ENCODE results near the gene TMED4. TPM values are rescaled to one million over a fixed set of nuclear protein-coding genes. Genes with fewer than 3 reads are reported as not detected.

TMED4 gene
- total RNA-seq, 1 donor from 2014 or later: 90.7 TPM

DNA sequence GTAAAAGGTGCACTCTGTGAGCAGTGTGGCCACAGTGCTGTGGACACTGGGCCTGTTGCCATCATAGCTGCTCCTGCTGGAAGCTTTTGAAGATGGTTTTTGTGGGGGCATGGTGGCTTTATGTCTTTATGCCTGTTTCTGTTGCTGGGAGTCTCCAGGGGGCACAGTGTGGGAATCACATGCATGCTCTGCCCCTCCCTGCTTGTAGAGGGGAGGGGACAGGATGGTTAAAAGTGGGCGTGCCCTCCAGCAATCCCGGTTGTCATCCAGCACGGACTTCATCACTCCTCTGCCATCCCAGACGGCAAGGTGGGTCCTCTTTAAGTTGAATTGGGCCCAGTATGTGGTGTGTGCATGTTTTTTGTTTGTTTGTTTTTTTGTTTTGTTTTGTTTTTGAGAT, 44.6 kb upstream of the TMED4 start:
- H3K27me3 Mint-ChIP-seq (ENCODE audit: unreplicated experiment): no peaks in the 10 kb centered on the region
- H3K9me3 Mint-ChIP-seq (ENCODE audit: unreplicated experiment): peaks cover 1% of the 10 kb centered on the region
- H3K36me3 Mint-ChIP-seq (ENCODE audit: unreplicated experiment): no peaks in the 10 kb centered on the region
- H3K4me1 Mint-ChIP-seq (ENCODE audit: low read depth, unreplicated experiment): peaks cover 16% of the 10 kb centered on the region
- no peak overlapping the region for H3K27ac Mint-ChIP-seq (ENCODE audit: unreplicated experiment)
- TF ChIP-seq, protein P1, sequence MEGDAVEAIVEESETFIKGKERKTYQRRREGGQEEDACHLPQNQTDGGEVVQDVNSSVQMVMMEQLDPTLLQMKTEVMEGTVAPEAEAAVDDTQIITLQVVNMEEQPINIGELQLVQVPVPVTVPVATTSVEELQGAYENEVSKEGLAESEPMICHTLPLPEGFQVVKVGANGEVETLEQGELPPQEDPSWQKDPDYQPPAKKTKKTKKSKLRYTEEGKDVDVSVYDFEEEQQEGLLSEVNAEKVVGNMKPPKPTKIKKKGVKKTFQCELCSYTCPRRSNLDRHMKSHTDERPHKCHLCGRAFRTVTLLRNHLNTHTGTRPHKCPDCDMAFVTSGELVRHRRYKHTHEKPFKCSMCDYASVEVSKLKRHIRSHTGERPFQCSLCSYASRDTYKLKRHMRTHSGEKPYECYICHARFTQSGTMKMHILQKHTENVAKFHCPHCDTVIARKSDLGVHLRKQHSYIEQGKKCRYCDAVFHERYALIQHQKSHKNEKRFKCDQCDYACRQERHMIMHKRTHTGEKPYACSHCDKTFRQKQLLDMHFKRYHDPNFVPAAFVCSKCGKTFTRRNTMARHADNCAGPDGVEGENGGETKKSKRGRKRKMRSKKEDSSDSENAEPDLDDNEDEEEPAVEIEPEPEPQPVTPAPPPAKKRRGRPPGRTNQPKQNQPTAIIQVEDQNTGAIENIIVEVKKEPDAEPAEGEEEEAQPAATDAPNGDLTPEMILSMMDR (IDR thresholded peaks at IDR 0.05; ENCODE audit: partially characterized antibody, unreplicated experiment): no peak
- H3K4me3 Mint-ChIP-seq (ENCODE audit: unreplicated experiment): no peak overlapping the region
- no peak for DNase-seq

DNA sequence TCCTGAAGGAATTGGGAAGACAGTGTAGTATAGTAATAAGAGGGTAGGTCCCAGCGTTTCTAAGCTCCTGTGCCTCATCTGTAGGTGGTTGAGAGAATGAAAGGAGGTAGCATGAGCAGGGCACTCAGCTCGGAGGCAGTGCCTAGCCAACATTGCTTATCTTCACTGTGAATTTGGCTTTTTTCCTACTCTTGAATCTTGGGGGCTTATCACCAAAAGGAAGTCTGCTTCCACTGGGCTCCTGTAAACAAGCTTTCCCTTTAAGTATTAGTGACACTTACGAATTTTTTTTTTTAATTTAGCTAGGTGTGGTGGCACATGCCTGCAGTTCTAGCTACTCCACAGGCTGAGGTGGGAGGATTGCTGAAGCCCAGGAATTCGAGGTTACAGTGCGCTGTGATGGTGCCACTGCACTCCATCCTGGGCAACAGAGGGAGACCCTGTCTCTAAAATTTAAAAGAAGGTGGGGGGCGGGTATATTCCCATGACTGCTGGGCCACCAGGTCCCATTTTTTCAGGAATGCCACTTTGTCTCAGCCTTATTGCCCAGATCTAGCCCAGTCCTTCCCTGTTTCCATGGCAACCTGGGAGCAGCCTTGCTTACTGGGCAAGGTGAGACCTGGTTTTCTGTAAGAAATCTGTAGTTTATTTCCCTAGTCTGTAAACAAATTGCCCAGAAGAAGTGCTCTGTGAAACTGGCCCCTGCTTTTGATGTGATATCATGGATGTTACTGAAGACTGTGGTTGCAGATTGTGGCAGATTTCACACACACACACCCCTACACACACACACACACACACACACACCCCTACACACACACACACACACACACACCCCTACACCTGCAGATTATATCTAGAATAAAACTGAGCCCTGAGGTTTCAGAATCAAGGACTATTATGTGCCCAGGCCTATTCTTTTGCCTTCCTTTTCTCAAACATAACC, 43.8 kb upstream of the TMED4 start:
- no peaks in the 10 kb centered on the region for H3K27me3 Mint-ChIP-seq (ENCODE audit: unreplicated experiment)
- DNase-seq: no peak
- H3K4me1 Mint-ChIP-seq (ENCODE audit: low read depth, unreplicated experiment): peaks cover 16% of the 10 kb centered on the region
- peaks cover 1% of the 10 kb centered on the region for H3K9me3 Mint-ChIP-seq (ENCODE audit: unreplicated experiment)
- no peak overlapping the region for H3K27ac Mint-ChIP-seq (ENCODE audit: unreplicated experiment)
- no peak overlapping the region for H3K4me3 Mint-ChIP-seq (ENCODE audit: unreplicated experiment)
- TF ChIP-seq, protein P1 (IDR thresholded peaks at IDR 0.05; ENCODE audit: partially characterized antibody, unreplicated experiment): no peak
- H3K36me3 Mint-ChIP-seq (ENCODE audit: unreplicated experiment): no peaks in the 10 kb centered on the region

DNA sequence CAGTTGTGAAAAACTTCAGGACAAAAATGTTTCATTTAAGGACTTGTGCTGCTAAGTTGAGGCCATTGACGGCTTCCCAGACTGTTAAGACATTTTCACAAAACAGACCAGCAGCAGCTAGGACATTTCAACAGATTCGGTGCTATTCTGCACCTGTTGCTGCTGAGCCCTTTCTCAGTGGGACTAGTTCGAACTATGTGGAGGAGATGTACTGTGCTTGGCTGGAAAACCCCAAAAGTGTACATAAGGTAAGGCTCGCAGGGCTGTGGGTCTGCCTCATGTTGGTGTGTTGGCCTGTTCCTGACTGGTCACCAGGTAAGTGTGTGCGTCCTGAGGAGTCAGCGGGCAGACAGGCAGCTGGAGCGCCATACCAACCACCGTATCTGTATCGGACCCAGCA, 42.3 kb upstream of the TMED4 start:
- Mint-ChIP-seq H3K27me3 (ENCODE audit: unreplicated experiment) (no peaks in the 10 kb centered on the region), H3K36me3 (ENCODE audit: unreplicated experiment) (no peaks in the 10 kb centered on the region), H3K27ac (ENCODE audit: unreplicated experiment) (no peak overlapping the region), H3K4me1 (ENCODE audit: low read depth, unreplicated experiment) (peaks cover 9% of the 10 kb centered on the region), H3K4me3 (ENCODE audit: unreplicated experiment) (no peak overlapping the region), H3K9me3 (ENCODE audit: unreplicated experiment) (peaks cover 1% of the 10 kb centered on the region)
- TF ChIP-seq, protein P1 (IDR thresholded peaks at IDR 0.05; ENCODE audit: partially characterized antibody, unreplicated experiment): no peak
- no peak for DNase-seq

DNA sequence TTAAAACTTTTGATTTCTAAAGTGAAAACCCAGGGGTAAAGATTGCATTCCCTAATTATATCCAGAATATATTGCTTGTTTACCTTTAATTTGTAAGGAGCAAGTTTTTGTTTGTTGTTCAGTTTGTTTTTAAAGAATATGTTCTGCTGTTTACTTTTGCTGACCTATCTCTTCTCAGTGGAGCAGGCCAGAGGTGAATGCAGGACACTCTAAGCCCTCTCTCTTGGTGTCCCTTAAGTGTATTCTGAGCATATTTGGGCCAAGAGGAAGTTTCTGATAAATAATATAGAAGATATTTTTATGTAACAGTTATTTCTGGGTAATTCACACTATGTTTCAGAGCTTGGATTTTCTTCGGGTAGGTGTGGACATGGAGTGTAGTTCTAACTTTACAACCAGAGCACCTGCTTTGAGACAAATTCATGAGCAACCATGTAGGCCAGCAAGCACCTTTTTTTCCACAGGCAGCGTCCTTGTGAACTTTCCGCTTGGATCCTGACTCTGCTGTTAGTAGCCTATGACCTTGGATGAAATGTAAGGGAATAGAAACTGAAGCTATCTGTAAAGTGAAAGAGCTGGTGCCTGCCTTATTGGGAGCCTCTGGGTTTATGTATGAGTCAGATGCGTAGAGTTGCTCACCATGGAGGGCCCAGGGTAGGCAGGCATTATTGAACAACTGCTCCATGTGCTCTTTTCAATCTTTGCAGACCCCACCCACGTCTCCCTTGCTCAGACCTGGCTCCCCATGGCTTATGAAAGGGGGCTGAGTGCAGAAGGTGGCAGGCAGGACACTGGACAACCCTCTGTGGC, 40.5 kb upstream of the TMED4 start:
- H3K4me1 Mint-ChIP-seq (ENCODE audit: low read depth, unreplicated experiment): peaks cover 10% of the 10 kb centered on the region

More for the DNA sequence above, 40.5 kb upstream of the TMED4 start:
- H3K27me3 Mint-ChIP-seq (ENCODE audit: unreplicated experiment): no peaks in the 10 kb centered on the region
- H3K27ac Mint-ChIP-seq (ENCODE audit: unreplicated experiment): no peak overlapping the region
- no peaks in the 10 kb centered on the region for H3K9me3 Mint-ChIP-seq (ENCODE audit: unreplicated experiment)
- H3K4me3 Mint-ChIP-seq (ENCODE audit: unreplicated experiment): no peak overlapping the region
- TF ChIP-seq, protein P1 (IDR thresholded peaks at IDR 0.05; ENCODE audit: partially characterized antibody, unreplicated experiment): no peak
- DNase-seq: no peak
- no peaks in the 10 kb centered on the region for H3K36me3 Mint-ChIP-seq (ENCODE audit: unreplicated experiment)

All from glutamatergic neuron (in vitro differentiated cells).